ENCODE measurements around the gene RAPGEF6.
"Not testable (repeated sequence)": the region's sequence is repeated elsewhere in the genome, so short reads cannot be mapped to it uniquely, and the experiment has no call there.

The RAPGEF6 gene

GRCh38 chr5:131605086-131605485 is 29.9 kb downstream of the RAPGEF6 start:
- DNase-seq = no peak

DNA sequence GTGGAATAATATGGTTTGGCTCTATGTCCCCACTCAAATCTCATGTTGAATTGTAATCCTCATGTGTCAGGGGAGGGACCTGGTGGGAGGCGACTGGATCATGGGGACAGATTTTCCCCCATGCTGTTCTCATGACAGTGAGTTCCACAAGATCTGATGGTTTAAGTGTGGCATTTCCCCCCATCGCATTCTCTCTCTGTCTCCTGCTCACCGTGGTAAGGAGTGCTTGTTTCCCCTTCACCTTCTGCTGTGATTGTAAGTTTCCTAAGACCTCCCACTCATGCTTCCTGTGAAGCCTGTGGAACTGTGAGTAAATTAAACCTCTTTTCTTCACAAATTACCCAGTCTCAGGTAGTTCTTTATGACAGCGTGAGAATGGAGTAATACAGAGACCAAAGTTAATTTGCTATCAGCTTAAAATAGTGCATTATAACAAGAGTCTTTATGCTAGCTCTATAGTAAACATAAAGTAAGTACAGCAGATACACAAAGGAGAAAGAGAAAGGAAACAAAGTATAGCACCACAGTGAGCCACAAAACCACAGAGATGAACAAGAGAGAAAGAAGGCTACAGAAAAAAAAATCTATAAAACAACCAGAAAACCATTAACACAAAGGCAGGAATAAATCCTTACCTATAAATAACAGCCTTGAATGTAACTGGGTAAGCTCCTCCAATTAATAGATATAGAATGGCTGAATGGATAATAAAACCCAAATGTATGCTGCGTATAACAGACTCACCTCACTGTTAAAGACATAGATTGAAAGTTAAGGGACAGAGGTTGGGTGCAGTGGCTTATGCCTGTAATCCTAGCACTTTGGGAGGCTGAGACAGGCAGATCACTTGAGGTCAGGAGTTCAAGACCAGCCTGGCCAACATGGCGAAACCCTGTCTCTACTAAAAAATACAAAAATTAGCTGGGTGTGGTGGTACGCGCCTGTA is 39.7 kb downstream of the RAPGEF6 start:
- no peak for DNase-seq

DNA sequence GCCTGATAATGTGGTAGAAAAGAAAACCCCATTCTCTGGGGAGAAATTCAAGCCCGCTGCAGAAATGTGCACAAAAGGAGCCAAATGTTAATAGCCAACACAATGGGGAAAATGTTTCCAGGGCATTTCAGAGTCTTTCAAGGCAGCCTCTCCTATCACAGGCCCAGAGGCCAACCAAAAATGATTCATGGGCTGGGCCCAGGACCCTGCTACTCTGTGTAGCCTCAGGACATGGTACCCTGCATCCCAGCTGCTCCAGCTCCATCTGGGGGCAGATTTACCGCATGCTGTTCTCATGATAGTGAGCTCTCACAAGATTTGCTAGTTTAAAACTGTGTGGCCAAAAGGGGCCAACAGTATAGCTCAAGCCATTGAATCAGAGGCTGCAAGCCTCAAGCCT is 41.1 kb downstream of the RAPGEF6 start:
- DNase-seq = no peak

DNA sequence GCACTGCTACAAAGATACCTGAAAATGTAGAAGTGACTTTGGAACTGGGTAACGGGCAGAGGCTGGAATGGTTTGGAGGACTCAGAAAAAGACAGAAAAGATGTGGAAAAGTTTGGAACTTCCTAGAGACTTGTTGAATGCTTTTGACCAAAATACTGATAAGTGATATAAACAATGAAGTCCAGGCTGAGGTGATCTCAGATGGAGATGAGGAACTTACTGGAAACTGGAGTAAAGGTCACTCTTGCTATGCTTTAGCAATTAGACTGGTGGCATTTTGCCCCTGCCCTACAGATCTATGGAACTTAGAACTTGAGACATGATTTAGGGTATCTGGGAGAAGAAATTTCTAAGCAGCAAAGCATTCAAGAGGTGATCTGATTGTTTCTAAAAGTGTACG is 41.6 kb downstream of the RAPGEF6 start:
- DNase-seq = not testable (repeated sequence)

DNA sequence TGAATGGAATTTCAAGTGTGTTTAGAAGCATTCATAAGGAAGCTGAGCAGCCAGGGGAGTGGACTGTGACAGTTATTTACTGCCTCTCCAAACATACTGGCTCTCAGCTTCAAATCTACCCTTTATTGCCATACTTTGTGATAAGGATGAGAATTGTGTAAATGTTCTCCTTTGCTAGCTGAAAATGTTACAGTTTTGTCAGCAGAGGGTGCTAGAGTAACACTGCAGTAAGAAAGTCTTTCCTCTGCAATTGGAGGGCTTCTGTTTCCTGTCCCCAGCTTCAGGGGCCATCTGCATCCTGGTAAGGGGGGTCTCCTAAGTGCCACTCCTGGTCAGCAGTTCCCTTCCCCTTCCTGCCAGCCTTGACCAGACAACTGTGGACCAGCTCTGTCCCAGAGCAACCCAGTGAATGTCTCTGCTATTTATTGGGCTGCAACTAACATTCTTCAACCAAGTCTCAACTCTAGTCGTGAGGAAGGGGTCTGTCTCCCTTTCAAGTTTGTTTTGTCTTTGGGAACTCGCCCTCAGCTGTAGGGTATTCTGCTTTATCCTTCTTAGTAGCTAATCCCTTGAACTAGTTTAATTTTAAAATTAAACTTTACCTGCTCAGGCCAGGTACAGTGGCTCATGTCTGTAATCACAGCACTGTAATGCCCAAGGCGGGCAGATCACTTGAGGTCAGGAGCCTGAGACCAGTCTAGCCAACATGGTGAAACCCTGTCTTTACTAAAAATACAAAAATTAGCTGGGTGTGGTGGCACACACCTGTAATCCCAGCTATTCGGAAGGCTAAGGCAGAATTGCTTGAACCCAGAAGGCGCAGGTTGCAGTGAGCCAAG is 45.3 kb downstream of the RAPGEF6 start:
- DNase-seq = peak; percentile 2

- no peak for DNase-seq
Observed at GRCh38 chr5:131587541-131587940, 47.5 kb downstream of the RAPGEF6 start.

- DNase-seq = no peak
Observed at GRCh38 chr5:131581702-131582101, 53.3 kb downstream of the RAPGEF6 start.

DNA sequence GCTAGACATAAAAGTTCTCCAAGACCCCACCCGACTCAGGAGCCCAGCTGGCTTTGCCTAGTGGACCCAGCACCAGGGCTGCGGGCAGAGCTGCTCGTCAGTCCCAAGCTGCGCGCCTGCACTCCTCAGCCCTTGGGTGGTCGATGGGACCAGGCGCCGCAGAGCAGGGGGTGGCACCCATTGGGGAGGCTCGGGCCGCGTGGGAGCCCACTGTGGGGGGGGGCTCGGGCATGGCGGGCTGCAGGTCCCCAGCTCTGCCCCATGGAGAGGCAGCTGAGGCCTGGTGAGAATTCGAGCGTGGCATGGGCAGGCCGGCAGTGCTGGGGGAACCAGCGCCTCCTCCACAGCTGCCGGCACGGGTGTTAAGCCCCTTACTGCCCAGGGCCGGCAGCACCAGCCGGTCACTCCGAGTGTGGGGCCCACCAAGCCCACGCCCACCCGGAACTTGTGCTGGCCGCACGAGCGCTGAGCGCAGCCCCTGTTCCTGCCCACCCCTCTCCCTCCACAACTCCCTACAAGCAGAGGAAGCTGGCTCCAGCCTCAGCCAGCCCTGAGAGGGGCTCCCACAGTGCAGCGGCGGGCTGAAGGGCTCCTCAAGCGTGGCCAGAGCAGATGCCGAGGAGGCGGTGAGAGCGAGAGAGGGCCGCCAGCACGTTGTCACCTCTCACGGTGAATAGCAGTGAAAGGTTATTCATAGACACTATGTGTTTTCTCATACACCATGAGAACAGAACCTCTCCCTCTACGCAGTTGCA is 54.9 kb downstream of the RAPGEF6 start:
- no peak for DNase-seq

DNA sequence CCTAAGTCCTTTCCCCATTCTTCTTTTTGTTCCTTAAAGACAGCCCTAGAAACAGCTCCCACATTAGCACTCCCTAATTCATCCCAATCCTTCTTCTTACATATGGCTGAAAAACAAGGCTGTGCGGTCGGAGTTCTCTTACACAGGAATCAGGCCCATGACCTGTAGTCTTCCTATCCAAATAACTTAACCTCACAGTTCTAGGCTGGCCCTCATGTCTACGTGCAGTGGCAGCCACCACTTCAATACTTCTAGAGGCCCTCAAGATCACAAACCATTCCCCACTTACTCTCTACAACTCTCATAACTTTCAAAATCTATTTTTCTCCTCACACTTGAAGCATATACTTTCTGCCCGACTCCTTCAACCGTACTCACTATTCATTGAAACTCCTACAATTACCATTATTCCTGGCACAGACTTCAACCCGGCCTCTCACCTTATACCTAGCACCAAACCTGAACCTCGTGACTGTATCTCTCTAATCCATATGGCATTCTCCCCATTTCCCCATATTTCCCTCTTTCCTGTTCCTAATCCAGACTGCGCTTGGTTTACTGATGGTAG is 59.3 kb downstream of the RAPGEF6 start:
- DNase-seq = peak; percentile 2

DNA sequence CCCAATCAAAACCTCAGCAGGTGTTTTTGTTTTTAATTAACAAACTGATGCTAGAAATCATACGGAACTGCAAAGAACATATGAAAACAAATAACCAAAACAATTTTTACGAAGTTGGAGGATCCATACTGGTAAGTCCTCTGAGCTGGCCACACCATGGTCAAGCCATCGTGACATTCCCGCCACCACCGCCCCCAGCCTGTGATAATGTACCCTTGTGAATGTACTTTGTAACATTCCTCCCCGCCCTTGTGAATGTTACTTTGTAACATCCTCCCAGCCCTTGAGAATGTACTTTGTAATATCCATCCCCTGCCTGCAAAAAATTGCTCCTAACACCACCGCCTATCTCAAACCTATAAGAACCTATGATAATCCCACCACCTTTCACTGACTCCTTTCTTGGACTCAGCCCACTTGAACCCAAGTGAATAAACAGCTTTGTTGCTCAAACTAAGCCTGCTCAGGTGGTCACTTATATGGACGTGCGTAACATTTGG is 63.3 kb downstream of the RAPGEF6 start:
- DNase-seq = no peak

GRCh38 chr5:131570757-131571156 is 64.3 kb downstream of the RAPGEF6 start:
- DNase-seq = no peak

- DNase-seq = no peak
Observed at GRCh38 chr5:131564229-131564652, 70.8 kb downstream of the RAPGEF6 start.

GRCh38 chr5:131563434-131564228 is 71.4 kb downstream of the RAPGEF6 start:
- no peak for DNase-seq

DNA sequence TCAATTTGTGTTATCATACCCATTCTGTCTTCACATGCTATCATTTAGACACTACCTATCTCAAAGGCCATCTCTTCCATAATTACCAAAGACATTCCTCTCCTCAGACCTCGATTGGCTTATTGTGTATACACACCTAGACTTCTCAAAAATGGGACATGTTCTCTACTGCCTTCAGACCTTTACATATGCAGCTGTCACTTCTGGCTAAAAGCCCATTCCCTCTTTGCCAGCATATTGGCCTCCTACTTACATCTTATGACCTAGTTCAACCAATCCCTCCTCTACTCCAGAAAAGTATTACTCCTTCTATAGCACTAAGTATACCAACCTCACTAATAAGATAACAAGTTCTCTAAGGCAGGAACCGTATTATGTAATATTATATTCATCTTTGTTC is 84.4 kb downstream of the RAPGEF6 start:
- no peak for DNase-seq

DNA sequence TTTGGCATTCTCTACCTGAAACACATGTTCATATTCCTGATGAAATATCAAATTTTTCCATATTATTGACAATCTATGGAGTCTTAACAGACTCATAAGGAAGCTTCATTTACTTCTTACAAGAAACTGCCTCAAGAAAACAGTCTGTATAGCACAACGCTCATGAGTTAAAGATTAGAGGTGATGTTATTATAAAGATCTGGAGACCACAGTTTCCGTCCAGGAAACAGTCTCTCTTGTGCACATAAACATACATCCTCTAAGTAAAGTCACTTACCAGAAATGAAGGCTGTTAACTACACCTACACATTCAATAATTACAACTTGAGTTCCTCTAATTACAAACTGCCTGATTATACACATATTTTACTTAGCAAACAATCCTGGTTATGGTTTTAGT is 86.9 kb downstream of the RAPGEF6 start:
- DNase-seq = no peak

DNA sequence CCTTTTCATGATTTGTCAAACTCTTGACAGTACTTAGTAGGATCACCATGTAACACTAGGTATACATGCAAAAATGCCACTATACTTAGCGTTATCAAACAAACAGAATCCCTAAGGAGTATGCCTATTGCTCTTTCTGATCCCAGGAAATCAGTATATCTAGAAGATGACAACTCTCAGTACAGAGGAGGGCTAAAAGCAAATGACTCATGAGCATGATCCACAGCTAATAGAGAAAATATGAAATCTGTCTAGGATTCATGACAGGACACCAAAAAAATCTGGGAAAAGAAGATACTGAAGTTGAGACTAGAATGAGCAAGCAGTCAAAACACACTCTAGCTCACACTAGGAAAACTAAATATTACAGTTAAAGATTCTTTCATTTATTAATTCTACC is 89.2 kb downstream of the RAPGEF6 start:
- no peak for DNase-seq

- no peak for DNase-seq
Observed at GRCh38 chr5:131542723-131543122, 92.3 kb downstream of the RAPGEF6 start.

GRCh38 chr5:131541762-131542161 is 93.3 kb downstream of the RAPGEF6 start:
- no peak for DNase-seq

- peak; percentile 67 for DNase-seq
Observed at GRCh38 chr5:131541071-131541470, 94.0 kb downstream of the RAPGEF6 start.

DNA sequence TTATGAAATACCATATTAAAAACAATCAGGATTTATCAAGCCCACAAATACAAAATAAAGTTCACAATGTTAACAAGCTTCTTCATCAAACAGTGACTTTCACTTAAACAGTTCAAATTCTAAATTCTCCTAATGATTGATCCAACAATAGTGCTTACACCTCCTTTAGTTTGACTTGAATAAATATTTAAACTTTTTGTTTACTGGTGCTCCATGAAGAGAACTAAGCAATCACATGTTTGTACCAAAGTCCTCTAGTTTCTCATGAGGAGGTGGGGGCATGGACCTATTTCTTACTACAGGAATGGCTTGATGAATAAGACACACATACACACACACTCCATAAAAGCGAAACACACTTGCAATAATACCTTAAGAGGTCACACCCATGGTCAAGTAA is 95.8 kb downstream of the RAPGEF6 start:
- DNase-seq = no peak

- DNase-seq = no peak
Observed at GRCh38 chr5:131538177-131538593, 96.8 kb downstream of the RAPGEF6 start.

Data from DMS79 (cell line).